Body of pancreas (tissue), 4 donors: ENCODE results near the gene SLC51B.
"Not testable (repeated sequence)": the region's sequence is repeated elsewhere in the genome, so short reads cannot be mapped to it uniquely, and the experiment has no call there.

ENCODE experiments used
- CTCF ChIP-seq, 7 experiments: fragments of 450-650 bp in 4 of 7; fragments of 200-600 bp in 3 of 7; sonication (generic) in 3 of 7; IDR thresholded peaks; one replicate each; pipeline ENCODE4 v1.5.1; 2016 to 2019; ENCODE audit warnings: antibody characterized with exemption in 7 of 7
- POLR2A ChIP-seq, 3 donors: fragments of 450-650 bp; IDR thresholded peaks; one replicate each; pipeline ENCODE4 v1.6.1; 2016; ENCODE audit warnings: antibody characterized with exemption in 3 of 3, mild to moderate bottlenecking in 2 of 3

DNA sequence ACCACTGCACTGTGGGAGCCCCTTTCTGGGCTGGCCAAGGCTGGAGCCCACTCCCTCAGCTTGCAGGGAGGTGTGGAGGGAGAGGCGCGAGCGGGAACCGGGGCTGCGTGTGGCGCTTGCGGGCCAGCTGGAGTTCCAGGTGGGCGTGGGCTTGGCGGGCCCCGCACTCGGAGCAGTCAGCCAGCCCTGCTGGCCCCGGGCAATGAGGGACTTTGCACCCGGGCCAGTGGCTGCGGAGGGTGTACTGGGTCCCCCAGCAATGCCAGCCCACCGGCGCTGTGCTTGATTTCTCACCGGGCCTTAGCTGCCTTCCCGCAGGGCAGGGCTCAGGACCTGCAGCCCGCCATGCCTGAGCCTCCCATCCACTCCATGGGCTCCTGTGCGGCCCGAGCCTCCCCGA, 29.8 kb downstream of the SLC51B start:
- not testable (repeated sequence) for TF ChIP-seq POLR2A, CTCF (IDR thresholded peaks at IDR 0.05)
